Left cardiac atrium (tissue), 4 donors: ENCODE data around the gene TWNK. TPM values are rescaled to one million over a fixed set of nuclear protein-coding genes. Genes with fewer than 3 reads are reported as not detected.

Source experiments
- ATAC-seq, 2 donors: fragments of 200-7000 bp; cut with Tn5 transposase; one replicate each; pipeline ENCODE4 v1.9.1; 2020; ENCODE audit warnings: mild to moderate bottlenecking in 2 of 2, moderate library complexity in 2 of 2
- DNase-seq: peaks from one replicate; pipeline ENCODE4 v3.0.0-alpha.2; 2020
- intact Hi-C, 2 donors: fragments of 100-400 bp; cut with DNase I; formaldehyde crosslinking; loops; one replicate each; pipeline versions ENCODE4 v1.14.1 to v1.15.1; 2022 to 2023
- total RNA-seq, 2 donors: library from RNA; stranded (reverse); fragmentation: NEBNext Ultra II Directional; extraction: Animal tissue kit (Norgen Biotek cat#: 25700); gene quantifications; one replicate each; pipeline ENCODE4 v1.2.1, GENCODE V29; 2021
- donor health status: DM: no; HTN: yes; CAD: no.
- donor health status: DM: no; HTN: yes; CAD: no; lungs with severe emphysema.
- donor health status: DM: yes; HTN: yes; CAD: no.
- donor health status: Dilated cardiomyopathy.

The TWNK gene
- total RNA-seq, 2 donors from 2014 or later: 4.8 to 6.5 TPM

- no peak for DNase-seq
- intact Hi-C loops: no loop called here
- ATAC-seq: no peak
These were observed 18.7 kb downstream of the TWNK start for GRCh38 chr10:101005869-101006567.

DNA sequence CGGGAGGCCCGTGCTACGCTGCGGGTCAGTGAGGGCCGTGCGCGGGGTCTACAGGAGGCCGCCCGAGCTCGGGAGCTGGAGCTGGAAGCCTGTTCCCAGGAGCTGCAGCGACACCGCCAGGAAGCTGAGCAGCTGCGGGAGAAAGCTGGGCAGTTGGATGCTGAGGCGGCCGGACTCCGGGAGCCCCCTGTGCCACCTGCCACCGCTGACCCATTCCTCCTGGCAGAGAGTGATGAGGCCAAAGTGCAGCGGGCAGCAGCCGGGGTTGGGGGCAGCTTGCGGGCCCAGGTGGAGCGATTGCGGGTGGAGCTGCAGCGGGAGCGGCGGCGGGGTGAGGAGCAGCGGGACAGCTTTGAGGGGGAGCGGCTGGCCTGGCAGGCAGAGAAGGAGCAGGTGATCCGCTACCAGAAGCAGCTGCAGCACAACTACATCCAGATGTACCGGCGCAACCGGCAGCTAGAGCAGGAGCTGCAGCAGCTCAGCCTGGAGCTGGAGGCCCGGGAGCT, 19.3 kb downstream of the TWNK start:
- no peak for ATAC-seq
- DNase-seq: no peak

DNA sequence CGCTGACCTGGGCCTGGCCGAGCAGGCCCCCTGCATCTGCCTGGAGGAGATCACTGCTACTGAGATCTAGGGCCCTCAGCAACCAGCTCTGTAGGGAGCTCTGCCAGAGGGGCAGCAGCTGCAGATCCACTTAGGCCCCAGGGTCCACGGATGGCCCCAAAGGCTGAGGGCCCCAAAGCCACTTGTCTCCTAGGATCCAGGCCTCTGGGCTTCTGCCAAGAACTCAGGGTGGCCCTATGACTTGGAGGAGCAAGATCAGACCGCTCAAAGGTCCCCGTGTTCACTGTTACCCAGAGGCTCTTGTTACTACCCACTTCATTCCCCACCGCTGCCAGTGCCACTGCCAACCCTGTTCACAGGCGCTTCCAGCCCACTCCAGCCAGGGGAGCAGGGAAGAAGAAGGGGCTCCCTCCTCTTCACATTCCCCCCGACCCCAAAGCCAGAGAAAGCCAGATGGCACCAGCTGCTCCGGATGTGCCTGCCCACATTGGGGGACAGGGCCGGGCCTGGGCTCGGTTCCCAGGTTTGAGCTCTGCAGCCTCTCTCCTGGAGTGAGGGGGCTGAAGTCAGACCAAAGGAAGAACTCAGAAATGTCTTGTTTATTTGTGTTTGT, 19.9 kb downstream of the TWNK start:
- ATAC-seq (peak; percentile 34 to 42), DNase-seq (no peak)
- intact Hi-C loops: no loop called here

More for the DNA sequence above, 19.3 kb downstream of the TWNK start:
- intact Hi-C loops: no loop called here

DNA sequence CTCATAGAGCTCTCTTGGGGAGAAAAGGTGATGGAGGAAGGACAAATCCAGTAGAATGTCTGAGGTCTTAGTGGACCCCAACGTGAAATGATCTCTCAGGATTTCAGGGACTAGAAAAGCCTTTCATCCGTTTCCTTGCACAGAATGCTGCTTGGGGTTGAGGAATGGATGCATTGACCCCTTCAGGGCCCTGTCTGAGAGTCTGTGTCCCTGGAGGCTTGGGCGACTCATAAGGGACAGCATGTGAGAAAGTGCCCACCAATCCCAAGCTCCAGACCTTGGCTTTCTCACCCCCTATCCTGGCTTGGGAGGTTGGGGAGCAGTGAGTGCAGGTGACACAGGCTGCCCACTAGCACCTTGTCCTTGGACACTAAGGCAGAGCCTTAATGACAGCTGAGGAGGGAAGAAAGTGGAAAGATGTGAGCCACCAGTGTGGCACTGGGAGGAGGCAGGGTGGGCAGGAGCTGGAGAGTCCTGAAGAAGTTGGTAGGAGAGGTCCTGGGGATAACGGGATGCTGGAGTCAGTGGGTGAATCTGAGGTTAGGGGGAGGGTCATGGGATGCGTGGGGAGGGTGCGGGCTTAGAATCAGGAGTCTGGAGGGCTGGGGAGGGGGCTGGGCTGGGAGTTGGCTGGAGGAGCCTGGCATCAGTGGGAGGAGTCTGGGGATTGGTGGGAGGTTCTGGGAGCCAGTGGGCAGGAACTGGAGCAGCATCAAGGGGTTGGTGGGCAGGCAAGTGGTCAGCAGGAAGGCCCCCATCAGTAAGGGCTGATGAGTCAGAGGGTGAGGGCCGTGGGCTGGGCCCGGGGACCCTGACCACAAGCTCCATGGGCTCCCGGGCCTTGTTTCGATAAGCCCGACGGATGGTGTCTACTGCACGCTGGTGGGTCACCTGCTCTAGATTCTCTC, 20.8 kb downstream of the TWNK start:
- intact Hi-C loops: no loop called here
- no peak for ATAC-seq
- DNase-seq: no peak

DNA sequence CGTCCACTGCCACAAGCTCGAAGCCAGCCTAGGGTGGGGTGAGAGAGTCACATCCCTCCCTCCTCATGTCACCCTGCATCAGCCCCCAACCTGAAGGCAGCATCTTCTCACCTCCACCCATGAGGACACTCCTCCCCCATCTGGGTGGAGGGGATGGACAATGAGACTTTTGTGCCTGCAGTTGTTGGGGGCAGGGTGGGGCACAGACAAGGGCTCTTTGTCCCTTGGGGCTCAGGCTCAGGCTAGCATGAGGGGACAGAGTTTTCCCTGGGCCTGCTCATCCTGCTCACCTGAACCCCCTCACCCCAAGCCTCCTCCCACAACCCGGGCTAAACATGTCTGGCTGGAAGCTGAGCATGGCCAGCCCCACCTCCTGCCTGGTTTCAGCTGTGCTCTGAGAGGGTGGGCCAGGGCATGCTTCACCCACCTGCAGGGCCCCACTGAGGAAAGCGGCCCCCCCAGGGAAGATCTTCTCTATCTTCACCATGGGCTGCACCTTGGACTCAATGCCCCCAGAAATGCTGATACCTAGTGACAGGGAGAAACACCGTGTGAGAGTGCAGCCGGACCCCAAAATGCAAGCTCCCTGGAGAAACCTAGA, 21.6 kb downstream of the TWNK start:
- no peak for DNase-seq
- ATAC-seq: no peak
- intact Hi-C loops: no loop called here

DNA sequence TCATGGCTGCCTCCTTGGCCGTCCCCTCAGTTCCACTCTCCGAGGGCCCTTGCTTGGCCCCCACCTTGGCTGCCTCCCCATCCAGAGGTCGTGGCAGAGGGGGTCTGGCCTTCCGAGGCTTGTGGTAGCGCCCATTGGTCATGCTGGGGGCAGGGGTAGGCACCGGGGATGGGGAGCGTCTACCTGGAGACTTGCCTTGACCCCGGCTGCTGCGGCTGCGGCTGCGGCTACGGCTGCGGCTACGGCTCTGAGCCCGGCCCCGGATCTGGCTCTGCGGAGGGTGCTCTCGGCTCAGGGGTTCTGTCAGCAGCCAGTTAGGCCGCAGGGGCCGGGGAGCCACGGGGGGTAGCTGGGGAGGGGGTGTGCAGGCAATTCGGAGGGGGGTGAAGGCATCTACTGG, 23.0 kb downstream of the TWNK start:
- intact Hi-C loops: no loop called here
- DNase-seq (no peak), ATAC-seq (no peak)

- ATAC-seq (no peak), DNase-seq (peak; percentile 29)
- intact Hi-C loops: loop anchor here in 1 of 2 donors (2.0 kb wide), 1 partner anchor 43 kb away; the partner anchor contains the start of gene SEMA4G
These were observed 24.4 kb downstream of the TWNK start for GRCh38 chr10:101011517-101012423.

DNA sequence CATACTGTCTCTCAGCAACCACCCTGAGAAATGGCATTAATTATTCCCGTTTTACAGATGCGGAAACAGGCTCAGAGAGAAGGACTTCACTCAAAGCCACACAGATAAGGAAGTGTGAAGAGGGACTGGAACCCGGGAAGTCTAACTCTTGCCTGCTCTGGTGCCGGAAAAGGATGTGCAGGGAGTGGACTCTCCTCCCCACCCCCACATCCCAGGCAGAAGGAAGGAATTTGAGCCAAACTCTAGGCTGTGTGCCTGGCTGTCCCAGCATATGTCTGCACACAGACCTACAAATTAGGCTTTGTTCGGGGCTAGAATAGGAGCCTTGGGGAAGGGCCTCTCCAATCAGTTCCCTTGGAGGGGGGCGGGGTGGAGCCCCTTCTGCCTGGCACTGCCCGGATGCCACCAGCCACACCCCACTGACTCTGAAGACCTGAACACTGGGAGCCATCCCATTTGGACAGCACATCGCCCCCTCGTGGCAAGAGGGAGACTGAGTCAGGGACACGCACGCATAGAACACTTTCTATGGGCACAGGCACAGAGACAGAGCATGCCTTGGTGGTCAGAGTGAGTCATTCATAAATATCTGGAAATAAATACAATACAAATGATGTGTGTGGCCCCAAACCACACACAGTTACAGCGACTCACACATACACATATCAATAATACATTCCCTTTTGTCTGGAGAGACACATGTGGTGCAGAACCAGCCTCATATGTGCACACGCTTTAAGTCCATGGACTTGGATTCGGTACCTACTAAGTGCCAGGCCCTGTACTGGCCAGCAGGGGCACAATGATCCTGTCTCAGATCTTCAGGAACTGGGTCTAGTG, 25.4 kb downstream of the TWNK start:
- intact Hi-C loops: loop anchor here in 1 of 2 donors (1.0 to 2.0 kb wide), 2 partner anchors 15 to 44 kb away; partner anchors contain the start of gene SEMA4G
- ATAC-seq: peak; percentile 87 to 88

GRCh38 chr10:101013365-101013825, 26.1 kb downstream of the TWNK start:
- no peak for DNase-seq
- no peak for ATAC-seq
- intact Hi-C loops: loop anchor here in 1 of 2 donors (1.0 to 2.0 kb wide), 2 partner anchors 16 to 45 kb away; partner anchors contain the start of gene SEMA4G

More for the DNA sequence above, 25.4 kb downstream of the TWNK start:
- peak; percentile 91 for DNase-seq

DNA sequence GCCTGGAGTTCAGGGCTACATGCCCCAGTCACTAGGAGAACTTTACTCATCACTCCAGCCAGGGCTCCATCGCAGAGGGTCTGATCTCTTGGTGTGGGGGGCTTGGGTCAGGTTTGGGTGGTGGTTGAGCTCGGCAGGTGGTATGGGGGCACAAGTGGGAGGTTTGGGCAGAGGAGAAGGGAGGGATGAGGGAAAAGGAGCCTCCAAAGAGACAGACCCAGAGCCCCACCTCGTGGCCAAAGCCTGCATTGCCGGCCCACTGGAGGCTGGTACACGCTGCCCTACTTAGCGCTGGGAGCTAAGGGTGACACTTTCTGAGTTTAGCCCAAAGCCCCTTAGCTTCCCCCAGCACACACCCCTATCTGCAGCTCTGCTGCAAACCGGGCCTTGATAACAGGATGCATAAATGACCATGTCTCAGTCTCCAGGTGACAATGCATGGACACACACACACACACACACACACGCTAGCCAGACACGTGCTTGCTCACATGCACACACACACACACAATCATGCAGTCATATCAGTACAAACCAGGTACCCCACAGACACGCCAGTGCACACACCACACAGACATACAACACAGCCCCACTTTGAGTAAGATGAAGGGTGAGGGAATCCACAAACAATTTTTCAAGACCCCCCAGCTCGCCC, 27.0 kb downstream of the TWNK start:
- DNase-seq (peak; percentile 86), ATAC-seq (peak; percentile 67 to 76)
- intact Hi-C loops: loop anchor here in 1 of 2 donors (1.0 kb wide), 1 partner anchor 20 kb away; no protein-coding TSS in a partner anchor

GRCh38 chr10:101014966-101015581, 27.7 kb downstream of the TWNK start:
- intact Hi-C loops: loop anchor here in 1 of 2 donors (1.0 kb wide), 1 partner anchor 21 kb away; no protein-coding TSS in a partner anchor
- no peak for ATAC-seq
- DNase-seq: no peak

DNA sequence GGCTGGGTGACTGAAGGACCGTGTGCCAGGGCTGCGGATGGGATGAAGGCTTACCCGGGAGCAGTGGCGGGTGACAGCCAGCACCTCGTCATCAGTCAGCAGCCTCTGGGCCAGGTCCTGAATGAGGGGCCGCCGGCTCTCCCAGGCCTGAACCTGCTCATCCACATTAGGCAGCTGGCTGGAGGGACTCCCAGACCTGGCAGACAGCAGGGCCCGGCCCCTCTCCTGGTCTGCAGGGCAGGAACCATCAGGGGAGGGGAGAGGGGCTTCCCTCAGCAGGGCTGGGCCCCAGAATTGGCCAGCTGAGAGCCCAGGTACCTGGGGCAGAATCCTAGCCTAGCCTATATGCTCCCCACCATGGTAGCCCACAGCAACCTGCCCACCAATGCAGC, 28.2 kb downstream of the TWNK start:
- ATAC-seq: no peak
- intact Hi-C loops: no loop called here
- no peak for DNase-seq

DNA sequence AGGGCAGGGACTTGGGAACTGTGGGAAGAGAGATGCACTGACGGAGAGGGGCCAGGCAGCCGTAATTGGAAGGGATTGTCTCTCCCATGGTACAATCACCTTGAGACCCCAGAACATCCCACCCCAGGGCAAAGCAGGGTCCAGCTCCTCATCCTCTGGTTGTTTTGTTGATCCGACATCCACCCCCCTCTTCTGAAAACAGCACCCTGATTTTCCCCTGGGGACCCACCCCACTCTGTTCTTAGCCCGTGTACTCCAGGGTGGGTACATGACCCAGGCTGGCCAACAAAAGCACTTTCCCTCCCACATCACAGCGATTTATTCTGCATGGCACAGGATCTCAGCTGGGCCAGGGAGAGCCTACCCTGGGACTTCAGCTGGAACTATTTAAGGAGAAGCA, 29.5 kb downstream of the TWNK start:
- intact Hi-C loops: no loop called here
- no peak for ATAC-seq

DNA sequence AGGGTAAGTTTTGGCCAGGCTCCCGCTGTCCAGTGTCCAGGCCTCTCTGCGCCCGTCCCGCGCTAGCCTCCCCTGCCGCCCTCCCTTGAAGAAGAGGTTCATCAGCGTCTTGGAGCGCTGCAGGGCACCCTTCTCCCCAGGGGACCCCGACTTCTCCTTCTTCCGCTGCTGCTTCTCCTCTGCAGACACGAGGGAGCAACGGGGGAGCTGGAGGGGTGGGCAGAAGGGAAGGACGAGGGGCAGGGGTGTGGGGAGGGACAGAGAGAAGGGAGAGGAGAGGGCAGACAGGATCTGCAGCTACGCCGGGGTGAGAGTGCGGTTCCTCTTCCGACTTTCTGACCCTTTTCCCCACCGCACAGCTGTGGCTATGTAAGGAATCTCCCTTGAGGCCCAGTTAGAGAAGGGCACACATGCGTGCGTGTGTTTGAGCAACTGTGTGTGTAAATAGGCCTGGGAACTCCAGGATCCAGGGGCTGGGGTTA, 30.8 kb downstream of the TWNK start:
- intact Hi-C loops: no loop called here
- ATAC-seq (peak in 1 of 2 donors; percentile 6), DNase-seq (no peak)

More for the DNA sequence above, 29.5 kb downstream of the TWNK start:
- no peak for DNase-seq

DNA sequence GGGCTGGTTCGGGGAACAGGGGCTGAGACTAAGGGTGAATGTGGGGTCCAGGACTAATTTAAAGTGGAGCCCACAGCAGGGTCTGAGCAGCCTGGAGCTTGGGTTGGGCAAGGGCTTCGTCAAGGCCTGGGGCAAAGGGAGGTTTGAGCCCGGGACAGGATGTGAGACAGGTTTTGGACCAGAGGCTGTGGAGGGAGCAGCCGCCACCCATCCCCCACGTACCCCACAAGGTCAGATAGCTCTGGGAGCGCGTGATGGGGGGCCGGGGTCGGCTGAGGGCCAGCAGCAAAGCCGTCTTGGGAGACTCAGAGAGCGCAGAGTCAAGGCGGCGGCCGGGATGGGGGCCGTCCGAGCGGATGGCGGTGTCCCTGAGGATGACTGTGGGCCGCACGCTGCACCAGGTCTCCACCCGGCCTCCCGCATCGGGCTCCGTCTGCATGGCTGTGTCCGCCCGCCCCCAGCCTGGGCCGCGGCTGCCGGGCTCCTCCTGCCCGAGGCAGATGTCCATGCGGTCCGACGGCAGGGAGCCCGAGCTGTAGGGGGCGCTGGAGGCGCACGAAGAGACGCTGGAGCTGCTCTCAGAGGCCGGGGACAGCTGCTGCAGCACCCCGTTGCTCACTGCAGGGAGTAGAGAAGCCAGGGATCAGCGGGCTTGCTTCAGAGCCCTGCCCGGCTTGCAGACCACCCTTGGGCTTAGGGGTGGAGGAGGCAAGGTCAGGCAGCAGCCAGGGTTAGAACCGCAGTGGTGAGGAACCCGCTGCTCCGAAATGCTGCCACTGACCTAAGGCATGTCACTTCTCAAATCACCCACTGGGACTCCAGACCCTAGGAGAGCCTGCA, 31.5 kb downstream of the TWNK start:
- intact Hi-C loops: no loop called here
- peak; percentile 88 for DNase-seq
- ATAC-seq: peak; percentile 70 to 84
